ENCODE measurements around the gene FOXC1.

DNA sequence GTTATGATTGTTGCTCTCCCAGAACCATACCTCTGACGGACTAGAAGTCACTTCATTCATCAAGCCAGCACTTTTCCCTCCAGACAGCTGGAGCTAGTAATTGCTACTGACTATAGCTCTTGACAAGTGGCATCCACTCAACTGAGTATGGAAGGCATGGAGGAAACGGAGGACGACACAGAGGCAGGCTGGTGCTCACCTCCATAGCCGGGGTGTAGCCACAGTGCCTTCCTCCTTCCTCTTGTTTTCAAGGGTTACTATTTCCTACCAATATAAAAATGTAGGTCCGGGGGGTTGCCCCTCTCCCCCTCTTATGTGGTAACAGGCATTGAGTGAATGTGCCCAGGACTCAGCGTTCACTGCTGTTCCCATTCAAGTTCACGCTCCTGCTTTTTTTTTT, 23.5 kb upstream of the FOXC1 start:
- TF ChIP-seq, protein P1, sequence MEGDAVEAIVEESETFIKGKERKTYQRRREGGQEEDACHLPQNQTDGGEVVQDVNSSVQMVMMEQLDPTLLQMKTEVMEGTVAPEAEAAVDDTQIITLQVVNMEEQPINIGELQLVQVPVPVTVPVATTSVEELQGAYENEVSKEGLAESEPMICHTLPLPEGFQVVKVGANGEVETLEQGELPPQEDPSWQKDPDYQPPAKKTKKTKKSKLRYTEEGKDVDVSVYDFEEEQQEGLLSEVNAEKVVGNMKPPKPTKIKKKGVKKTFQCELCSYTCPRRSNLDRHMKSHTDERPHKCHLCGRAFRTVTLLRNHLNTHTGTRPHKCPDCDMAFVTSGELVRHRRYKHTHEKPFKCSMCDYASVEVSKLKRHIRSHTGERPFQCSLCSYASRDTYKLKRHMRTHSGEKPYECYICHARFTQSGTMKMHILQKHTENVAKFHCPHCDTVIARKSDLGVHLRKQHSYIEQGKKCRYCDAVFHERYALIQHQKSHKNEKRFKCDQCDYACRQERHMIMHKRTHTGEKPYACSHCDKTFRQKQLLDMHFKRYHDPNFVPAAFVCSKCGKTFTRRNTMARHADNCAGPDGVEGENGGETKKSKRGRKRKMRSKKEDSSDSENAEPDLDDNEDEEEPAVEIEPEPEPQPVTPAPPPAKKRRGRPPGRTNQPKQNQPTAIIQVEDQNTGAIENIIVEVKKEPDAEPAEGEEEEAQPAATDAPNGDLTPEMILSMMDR (IDR thresholded peaks at IDR 0.05) = no peak
- TF ChIP-seq, protein P2, sequence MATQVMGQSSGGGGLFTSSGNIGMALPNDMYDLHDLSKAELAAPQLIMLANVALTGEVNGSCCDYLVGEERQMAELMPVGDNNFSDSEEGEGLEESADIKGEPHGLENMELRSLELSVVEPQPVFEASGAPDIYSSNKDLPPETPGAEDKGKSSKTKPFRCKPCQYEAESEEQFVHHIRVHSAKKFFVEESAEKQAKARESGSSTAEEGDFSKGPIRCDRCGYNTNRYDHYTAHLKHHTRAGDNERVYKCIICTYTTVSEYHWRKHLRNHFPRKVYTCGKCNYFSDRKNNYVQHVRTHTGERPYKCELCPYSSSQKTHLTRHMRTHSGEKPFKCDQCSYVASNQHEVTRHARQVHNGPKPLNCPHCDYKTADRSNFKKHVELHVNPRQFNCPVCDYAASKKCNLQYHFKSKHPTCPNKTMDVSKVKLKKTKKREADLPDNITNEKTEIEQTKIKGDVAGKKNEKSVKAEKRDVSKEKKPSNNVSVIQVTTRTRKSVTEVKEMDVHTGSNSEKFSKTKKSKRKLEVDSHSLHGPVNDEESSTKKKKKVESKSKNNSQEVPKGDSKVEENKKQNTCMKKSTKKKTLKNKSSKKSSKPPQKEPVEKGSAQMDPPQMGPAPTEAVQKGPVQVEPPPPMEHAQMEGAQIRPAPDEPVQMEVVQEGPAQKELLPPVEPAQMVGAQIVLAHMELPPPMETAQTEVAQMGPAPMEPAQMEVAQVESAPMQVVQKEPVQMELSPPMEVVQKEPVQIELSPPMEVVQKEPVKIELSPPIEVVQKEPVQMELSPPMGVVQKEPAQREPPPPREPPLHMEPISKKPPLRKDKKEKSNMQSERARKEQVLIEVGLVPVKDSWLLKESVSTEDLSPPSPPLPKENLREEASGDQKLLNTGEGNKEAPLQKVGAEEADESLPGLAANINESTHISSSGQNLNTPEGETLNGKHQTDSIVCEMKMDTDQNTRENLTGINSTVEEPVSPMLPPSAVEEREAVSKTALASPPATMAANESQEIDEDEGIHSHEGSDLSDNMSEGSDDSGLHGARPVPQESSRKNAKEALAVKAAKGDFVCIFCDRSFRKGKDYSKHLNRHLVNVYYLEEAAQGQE (IDR thresholded peaks at IDR 0.05; ENCODE audit: insufficient read depth in 1 of 2, low read depth in 2 of 2, low read length in 1 of 2) = no peak
- no peak for TF ChIP-seq SIN3A (IDR thresholded peaks at IDR 0.05; ENCODE audit: borderline replicate concordance, insufficient read depth, low read depth, low read length)

Measured in Panc1 (cell line).